GM23338 (cell line): ENCODE measurements around the gene URI1. TPM values are rescaled to one million over a fixed set of nuclear protein-coding genes. Genes with fewer than 3 reads are reported as not detected.
A peak's percentile ranks its signal among the peaks of the same experiment; 100 is the strongest.

Experiments used
- ATAC-seq: fragments of 200-7000 bp; cut with Tn5 transposase; 3 replicates; pipeline ENCODE4 v1.9.1; 2020
- DNase-seq: peaks from one replicate; pipeline ENCODE4 v3.0.0-alpha.2; 2015; ENCODE audit warnings: low spot score
- H2AFZ ChIP-seq: fragments of 200-600 bp; sonication (generic); 2 replicates; pipeline ENCODE4 v1.8.0; 2016; ENCODE audit warnings: antibody characterized with exemption, mild to moderate bottlenecking, moderate library complexity
- H3F3A ChIP-seq: fragments of 200-600 bp; sonication (generic); replicated peaks from 2 replicates; pipeline ENCODE4 v1.8.0; 2017; ENCODE audit warnings: antibody characterized with exemption, mixed run types, low read depth
- H3K27ac ChIP-seq: fragments of 200-600 bp; sonication (generic); 2 replicates; pipeline ENCODE4 v1.6.1; 2016; ENCODE audit warnings: low read depth
- H3K27me3 ChIP-seq: fragments of 200-600 bp; sonication (generic); 2 replicates; pipeline ENCODE4 v1.8.0; 2016; ENCODE audit warnings: mild to moderate bottlenecking, mixed run types, moderate library complexity; ENCODE audit not compliant: insufficient read depth
- H3K36me3 ChIP-seq: fragments of 200-600 bp; sonication (generic); 2 replicates; pipeline ENCODE4 v1.8.0; 2016; ENCODE audit warnings: mild to moderate bottlenecking; ENCODE audit not compliant: insufficient read depth
- H3K4me1 ChIP-seq: fragments of 200-600 bp; sonication (generic); 2 replicates; pipeline ENCODE4 v1.8.0; 2016; ENCODE audit warnings: mild to moderate bottlenecking, moderate library complexity; ENCODE audit not compliant: insufficient read depth
- H3K4me2 ChIP-seq: fragments of 200-600 bp; sonication (generic); 2 replicates; pipeline ENCODE4 v1.7.1; 2017; ENCODE audit warnings: mixed run types
- H3K4me3 ChIP-seq: fragments of 200-600 bp; sonication (generic); 2 replicates; pipeline ENCODE4 v1.6.1; 2016; ENCODE audit warnings: mixed run types
- H3K79me2 ChIP-seq: fragments of 200-600 bp; sonication (generic); replicated peaks from 2 replicates; pipeline ENCODE4 v1.8.0; 2017; ENCODE audit warnings: mild to moderate bottlenecking; ENCODE audit not compliant: insufficient read depth
- H3K9me2 ChIP-seq: fragments of 200-600 bp; sonication (generic); 2 replicates; pipeline ENCODE4 v1.8.0; 2017; ENCODE audit not compliant: insufficient read depth
- H4K20me1 ChIP-seq: fragments of 200-600 bp; sonication (generic); replicated peaks from 2 replicates; pipeline ENCODE4 v1.8.0; 2017; ENCODE audit warnings: mild to moderate bottlenecking; ENCODE audit not compliant: insufficient read depth
- H3K27ac Mint-ChIP-seq: 2 replicates; pipeline ENCODE4 v1.8.0; 2020; ENCODE audit warnings: inconsistent platforms, mild to moderate bottlenecking, moderate library complexity, mixed read lengths
- H3K27me3 Mint-ChIP-seq: 3 replicates; pipeline ENCODE4 v1.8.0; 2022; ENCODE audit warnings: low read depth, mild to moderate bottlenecking, moderate library complexity, mixed read lengths, inconsistent platforms; ENCODE audit not compliant: insufficient read depth, poor library complexity
- H3K36me3 Mint-ChIP-seq: 3 replicates; pipeline ENCODE4 v1.8.0; 2021; ENCODE audit warnings: low read depth, mild to moderate bottlenecking, inconsistent platforms, moderate library complexity, mixed read lengths
- H3K4me1 Mint-ChIP-seq: 3 replicates; pipeline ENCODE4 v1.8.0; 2020; ENCODE audit warnings: mild to moderate bottlenecking, inconsistent platforms, mixed read lengths
- H3K4me3 Mint-ChIP-seq: 3 replicates; pipeline ENCODE4 v1.8.0; 2021; ENCODE audit warnings: moderate library complexity, mild to moderate bottlenecking, inconsistent platforms, mixed read lengths
- H3K9me3 Mint-ChIP-seq: 3 replicates; pipeline ENCODE4 v1.8.0; 2020; ENCODE audit warnings: moderate library complexity, mild to moderate bottlenecking, inconsistent platforms, mixed read lengths
- CREB1 ChIP-seq: fragments of 250-450 bp; sonication (Bioruptor Pico); IDR thresholded peaks from 2 replicates; pipeline ENCODE4 v1.5.0; 2020; ENCODE audit warnings: low read depth, mild to moderate bottlenecking, moderate library complexity
- CTCF ChIP-seq, 2 experiments: fragments of 200-600 bp in 1 of 2; sonication (generic) in 1 of 2; conservative IDR thresholded peaks; 2 replicates each; pipeline versions ENCODE4 v1.5.1 to v1.6.1; 2016 to 2017; ENCODE audit warnings: antibody characterized with exemption in 2 of 2, low read depth in 2 of 2, mild to moderate bottlenecking in 2 of 2, moderate library complexity in 1 of 2
- ETS1 ChIP-seq: IDR thresholded peaks from 2 replicates; pipeline ENCODE4 v1.6.1; 2016; ENCODE audit warnings: antibody characterized with exemption
- EZH2 ChIP-seq: fragments of 200-600 bp; sonication (generic); IDR thresholded peaks from one replicate; pipeline ENCODE4 v1.8.0; 2017; ENCODE audit warnings: antibody characterized with exemption, mild to moderate bottlenecking, low read depth; ENCODE audit not compliant: unreplicated experiment
- EZH2phosphoT487 ChIP-seq: fragments of 200-600 bp; sonication (generic); IDR thresholded peaks from one replicate; pipeline ENCODE4 v1.8.1; 2018; ENCODE audit warnings: antibody characterized with exemption; ENCODE audit not compliant: unreplicated experiment
- JUNB ChIP-seq: IDR thresholded peaks from one replicate; pipeline ENCODE4 v1.6.1; 2016; ENCODE audit warnings: antibody characterized with exemption; ENCODE audit not compliant: unreplicated experiment
- NANOG ChIP-seq: IDR thresholded peaks from 2 replicates; pipeline ENCODE4 v1.6.1; 2016; ENCODE audit warnings: antibody characterized with exemption, borderline replicate concordance
- POLR2AphosphoS5 ChIP-seq: IDR thresholded peaks from 2 replicates; pipeline ENCODE4 v1.6.1; 2016; ENCODE audit warnings: antibody characterized with exemption, low read depth
- REST ChIP-seq: IDR thresholded peaks from one replicate; pipeline ENCODE4 v1.6.1; 2018; ENCODE audit warnings: antibody characterized with exemption; ENCODE audit not compliant: unreplicated experiment
- STAT1 ChIP-seq: IDR thresholded peaks from one replicate; pipeline ENCODE4 v1.6.1; 2016; ENCODE audit warnings: antibody characterized with exemption; ENCODE audit not compliant: unreplicated experiment
- ZNF114 ChIP-seq: fragments of 250-450 bp; sonication (Bioruptor Pico); IDR thresholded peaks from 2 replicates; pipeline ENCODE4 v1.5.0; 2020; ENCODE audit warnings: mild to moderate bottlenecking, moderate library complexity
- ZNF331 ChIP-seq: fragments of 250-450 bp; sonication (Bioruptor Pico); IDR thresholded peaks from 2 replicates; pipeline ENCODE4 v1.5.0; 2020; ENCODE audit warnings: low read depth, mild to moderate bottlenecking, moderate library complexity
- ZNF462 ChIP-seq: fragments of 250-450 bp; sonication (Bioruptor Pico); IDR thresholded peaks from 2 replicates; pipeline ENCODE4 v1.5.0; 2020; ENCODE audit warnings: mild to moderate bottlenecking, moderate library complexity
- polyA plus RNA-seq: library from polyadenylated mRNA; unstranded; fragments of >200 nt; fragmentation: Nextera tagmentation; extraction: Ambion mirVana; gene quantifications from 2 replicates; pipeline ENCODE4 v1.2.1, GENCODE V29; 2016
- total RNA-seq: library from RNA; depleted of rRNA; stranded (reverse); fragments of >200 nt; shearing (Covaris generic); gene quantifications from 2 replicates; pipeline ENCODE4 v1.2.3, GENCODE V29; 2014

The URI1 gene
- total and polyA plus RNA-seq, 2 experiments from 2014 or later, result 27.6 to 68.4 TPM

GRCh38 chr19:29946645-29947044 lies 4.6 kb downstream of the URI1 start:
- Histone ChIP-seq H3K79me2 (peaks cover 81% of the 10 kb centered on the region), H3K4me3 (no peak overlapping the region), H3K9me2 (no peaks in the 10 kb centered on the region), H3K4me2 (no peak overlapping the region), H3K27me3 (no peaks in the 10 kb centered on the region), H2AFZ (no peak overlapping the region), H3F3A (no peaks in the 10 kb centered on the region), H4K20me1 (peaks cover 25% of the 10 kb centered on the region), H3K27ac (no peak overlapping the region), H3K4me1 (peaks cover 24% of the 10 kb centered on the region), H3K36me3 (no peaks in the 10 kb centered on the region; the same call in 1 of the 2 replicates)
- TF ChIP-seq ETS1 (no peak), REST (no peak), CREB1 (no peak), STAT1 (no peak), ZNF114 (CRISPR knock-in tag) (no peak), EZH2phosphoT487 (no peak), NANOG (no peak), ZNF462 (CRISPR knock-in tag) (no peak), EZH2 (no peak), ZNF331 (CRISPR knock-in tag) (no peak), CTCF (conservative IDR thresholded peaks at IDR 0.05; ENCODE audit: low read depth in 2 of 2) (no peak), POLR2AphosphoS5 (no peak), JUNB (no peak)
- Mint-ChIP-seq H3K9me3 (peaks cover 24% of the 10 kb centered on the region), H3K36me3 (peaks cover 34% of the 10 kb centered on the region), H3K4me1 (peaks cover 26% of the 10 kb centered on the region), H3K27ac (peak overlapping the region; percentile 1; the same call in 1 of the 2 replicates), H3K27me3 (peaks cover 4% of the 10 kb centered on the region), H3K4me3 (no peak overlapping the region)
- ATAC-seq (no peak), DNase-seq (no peak)
